Measurements from ENCODE around the gene SSH3. TPM values are rescaled to one million over a fixed set of nuclear protein-coding genes. Genes with fewer than 3 reads are reported as not detected.

SSH3 gene
- total RNA-seq, 4 donors from 2014 or later, result 7.7 to 48.8 (median 19.1) TPM

DNA sequence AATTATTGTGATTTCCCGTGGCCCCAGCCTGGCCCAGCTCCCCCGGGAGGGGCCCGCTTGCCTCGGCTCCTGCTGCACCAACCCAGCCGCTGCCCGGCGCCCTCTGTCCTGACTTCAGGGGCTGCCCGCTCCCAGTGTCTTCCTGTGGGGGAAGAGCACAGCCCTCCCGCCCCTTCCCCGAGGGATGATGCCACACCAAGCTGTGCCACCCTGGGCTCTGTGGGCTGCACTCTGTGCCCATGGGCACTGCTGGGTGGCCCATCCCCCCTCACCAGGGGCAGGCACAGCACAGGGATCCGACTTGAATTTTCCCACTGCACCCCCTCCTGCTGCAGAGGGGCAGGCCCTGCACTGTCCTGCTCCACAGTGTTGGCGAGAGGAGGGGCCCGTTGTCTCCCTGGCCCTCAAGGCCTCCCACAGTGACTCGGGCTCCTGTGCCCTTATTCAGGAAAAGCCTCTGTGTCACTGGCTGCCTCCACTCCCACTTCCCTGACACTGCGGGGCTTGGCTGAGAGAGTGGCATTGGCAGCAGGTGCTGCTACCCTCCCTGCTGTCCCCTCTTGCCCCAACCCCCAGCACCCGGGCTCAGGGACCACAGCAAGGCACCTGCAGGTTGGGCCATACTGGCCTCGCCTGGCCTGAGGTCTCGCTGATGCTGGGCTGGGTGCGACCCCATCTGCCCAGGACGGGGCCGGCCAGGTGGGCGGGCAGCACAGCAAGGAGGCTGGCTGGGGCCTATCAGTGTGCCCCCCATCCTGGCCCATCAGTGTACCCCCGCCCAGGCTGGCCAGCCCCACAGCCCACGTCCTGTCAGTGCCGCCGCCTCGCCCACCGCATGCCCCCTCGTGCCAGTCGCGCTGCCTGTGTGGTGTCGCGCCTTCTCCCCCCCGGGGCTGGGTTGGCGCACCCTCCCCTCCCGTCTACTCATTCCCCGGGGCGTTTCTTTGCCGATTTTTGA, 17.5 kb upstream of the SSH3 start:
- intact Hi-C loops (cut with DNase I; ENCODE audit: low total_unique reads), result no loop called here

DNA sequence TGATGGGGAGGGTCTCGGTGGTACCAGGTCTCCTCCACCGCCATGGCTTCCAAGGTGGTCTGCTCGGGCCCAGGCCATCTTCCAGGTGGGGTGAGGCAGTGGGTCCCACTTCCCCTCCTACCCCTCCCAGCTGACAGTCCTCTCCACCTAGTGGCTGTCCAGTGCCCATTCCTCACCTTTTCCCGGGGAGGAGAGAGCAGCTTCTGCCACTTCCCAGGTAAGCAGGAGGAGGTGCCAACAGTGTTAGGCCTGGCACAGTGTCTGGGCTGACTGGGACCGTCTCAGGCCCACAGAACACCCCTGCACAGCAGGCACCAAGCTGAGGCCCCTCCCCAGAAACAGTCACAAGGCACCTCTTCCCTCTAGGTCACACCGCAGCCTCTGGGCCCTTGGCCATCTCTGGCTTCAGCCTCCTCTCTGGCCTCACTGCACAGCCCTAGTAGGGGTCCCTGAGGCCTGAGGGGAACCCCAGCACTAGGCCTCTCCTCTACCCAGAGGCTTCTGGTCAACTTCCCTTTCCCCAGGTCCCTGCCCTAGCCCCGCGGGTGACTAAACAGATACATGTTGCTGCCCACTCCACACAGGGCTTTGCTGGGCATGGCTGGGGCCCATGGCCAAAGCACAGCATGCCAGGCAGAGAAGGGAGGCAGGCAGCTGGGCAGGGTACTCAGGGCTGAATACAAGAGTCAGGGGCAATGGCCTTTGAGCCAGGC, 16.6 kb upstream of the SSH3 start:
- intact Hi-C loops (cut with DNase I; ENCODE audit: low total_unique reads), result no loop called here
- H3K9me3 ChIP-seq, result no peaks in the 10 kb centered on the region
- no peak overlapping the region for H3K4me3 ChIP-seq
- H3K27me3 ChIP-seq, result no peaks in the 10 kb centered on the region
- DNase-seq, result no peak
- H3K36me3 ChIP-seq, result no peaks in the 10 kb centered on the region
- TF ChIP-seq, protein P1, sequence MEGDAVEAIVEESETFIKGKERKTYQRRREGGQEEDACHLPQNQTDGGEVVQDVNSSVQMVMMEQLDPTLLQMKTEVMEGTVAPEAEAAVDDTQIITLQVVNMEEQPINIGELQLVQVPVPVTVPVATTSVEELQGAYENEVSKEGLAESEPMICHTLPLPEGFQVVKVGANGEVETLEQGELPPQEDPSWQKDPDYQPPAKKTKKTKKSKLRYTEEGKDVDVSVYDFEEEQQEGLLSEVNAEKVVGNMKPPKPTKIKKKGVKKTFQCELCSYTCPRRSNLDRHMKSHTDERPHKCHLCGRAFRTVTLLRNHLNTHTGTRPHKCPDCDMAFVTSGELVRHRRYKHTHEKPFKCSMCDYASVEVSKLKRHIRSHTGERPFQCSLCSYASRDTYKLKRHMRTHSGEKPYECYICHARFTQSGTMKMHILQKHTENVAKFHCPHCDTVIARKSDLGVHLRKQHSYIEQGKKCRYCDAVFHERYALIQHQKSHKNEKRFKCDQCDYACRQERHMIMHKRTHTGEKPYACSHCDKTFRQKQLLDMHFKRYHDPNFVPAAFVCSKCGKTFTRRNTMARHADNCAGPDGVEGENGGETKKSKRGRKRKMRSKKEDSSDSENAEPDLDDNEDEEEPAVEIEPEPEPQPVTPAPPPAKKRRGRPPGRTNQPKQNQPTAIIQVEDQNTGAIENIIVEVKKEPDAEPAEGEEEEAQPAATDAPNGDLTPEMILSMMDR (IDR thresholded peaks at IDR 0.05), result no peak
- TF ChIP-seq POLR2A (IDR thresholded peaks at IDR 0.05), result no peak
- peaks cover 7 to 10% of the 10 kb centered on the region in 2 donors for H3K4me1 ChIP-seq
- peak overlapping the region; percentile 89 to 93 for H3K27ac ChIP-seq

More for the DNA sequence above, 17.5 kb upstream of the SSH3 start:
- Histone ChIP-seq H3K27me3 (no peaks in the 10 kb centered on the region), H3K9me3 (no peaks in the 10 kb centered on the region), H3K27ac (peak overlapping the region; percentile 89 to 93), H3K4me3 (no peak overlapping the region), H3K4me1 (peaks cover 7 to 10% of the 10 kb centered on the region in 2 donors), H3K36me3 (no peaks in the 10 kb centered on the region)
- no peak for DNase-seq
- TF ChIP-seq, protein P1 (IDR thresholded peaks at IDR 0.05), result no peak
- no peak for TF ChIP-seq POLR2A (IDR thresholded peaks at IDR 0.05)

DNA sequence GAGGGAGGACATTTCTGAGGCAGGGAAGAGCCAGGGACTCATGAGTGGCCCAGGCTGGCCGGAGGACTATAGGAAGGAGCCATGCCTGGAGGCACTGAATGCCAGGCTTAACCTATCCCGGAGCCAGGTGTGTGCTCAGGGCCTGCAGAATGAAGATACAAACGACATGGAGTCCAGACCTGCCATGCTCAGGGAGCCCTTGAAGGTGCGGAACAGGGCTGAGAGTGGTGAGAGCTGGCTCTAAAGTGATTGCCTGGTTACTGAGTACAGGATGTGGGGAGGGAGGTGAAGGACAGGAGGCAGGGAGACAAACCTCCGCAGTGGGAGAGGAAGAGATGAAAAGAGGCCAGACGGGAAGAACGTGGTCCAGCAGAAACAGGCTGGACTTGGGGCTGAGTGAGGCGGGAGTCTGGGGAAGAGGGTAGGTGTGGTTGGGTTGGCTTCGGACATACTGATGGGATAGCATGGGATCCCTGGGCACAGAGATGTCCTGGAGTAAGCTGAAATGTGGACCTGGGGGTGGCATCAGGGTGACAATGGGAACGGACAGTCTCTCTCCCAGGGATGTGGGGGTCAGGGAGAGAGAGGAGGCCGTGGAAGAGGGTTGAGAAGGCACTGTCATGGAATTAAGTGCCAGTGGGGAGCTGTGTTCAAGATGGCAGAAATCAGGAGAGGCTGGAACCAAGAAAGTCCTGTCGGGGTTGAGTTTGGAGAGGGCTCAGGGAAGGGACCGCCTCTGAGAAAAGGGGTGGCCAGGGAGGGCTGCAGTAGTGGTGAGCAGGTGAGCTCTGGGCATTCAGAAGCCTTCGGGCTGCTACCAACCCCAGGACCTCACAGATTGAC, 15.8 kb upstream of the SSH3 start:
- Histone ChIP-seq H3K4me3 (peak overlapping the region; percentile 80 to 94), H3K36me3 (no peaks in the 10 kb centered on the region), H3K9me3 (no peaks in the 10 kb centered on the region), H3K4me1 (peaks cover 7 to 10% of the 10 kb centered on the region in 2 donors), H3K27me3 (no peaks in the 10 kb centered on the region), H3K27ac (peak overlapping the region; percentile 89 to 93)
- DNase-seq, result no peak
- intact Hi-C loops (cut with DNase I; ENCODE audit: low total_unique reads), result no loop called here
- TF ChIP-seq, protein P1 (IDR thresholded peaks at IDR 0.05), result no peak
- no peak for TF ChIP-seq POLR2A (IDR thresholded peaks at IDR 0.05)

DNA sequence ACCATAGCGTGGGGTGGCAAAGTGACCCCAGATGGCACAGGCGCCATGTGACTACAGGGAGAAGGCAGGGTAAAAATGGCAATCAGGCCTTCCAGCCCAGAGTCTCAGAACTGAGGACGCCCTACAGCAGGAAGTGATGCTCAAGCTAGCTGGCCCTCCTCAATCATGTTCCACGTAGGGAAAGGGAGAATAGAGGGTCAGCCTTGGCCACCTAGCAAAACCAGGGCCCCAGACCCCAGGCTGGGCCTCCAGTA, 15.2 kb upstream of the SSH3 start:
- H3K27ac ChIP-seq, result peak overlapping the region; percentile 89 to 93
- intact Hi-C loops (cut with DNase I; ENCODE audit: low total_unique reads), result no loop called here
- no peaks in the 10 kb centered on the region for H3K36me3 ChIP-seq
- H3K4me3 ChIP-seq, result peak overlapping the region; percentile 80 to 94
- no peaks in the 10 kb centered on the region for H3K27me3 ChIP-seq
- TF ChIP-seq, protein P1 (IDR thresholded peaks at IDR 0.05), result no peak
- TF ChIP-seq POLR2A (IDR thresholded peaks at IDR 0.05), result no peak
- H3K9me3 ChIP-seq, result no peaks in the 10 kb centered on the region
- DNase-seq, result no peak
- peaks cover 7 to 10% of the 10 kb centered on the region in 2 donors for H3K4me1 ChIP-seq
